NCI-H446 treated with DMSO at 0.1 percent for 48 hours (cell line): Measurements from ENCODE around the gene FMNL1.
"Not testable (repeated sequence)": the region's sequence is repeated elsewhere in the genome, so short reads cannot be mapped to it uniquely, and the experiment has no call there.

Experiments used
- DNase-seq: peaks from one replicate; lab custom pipeline; 2025; lab: John Stamatoyannopoulos, UW

Gene FMNL1

GRCh38 chr17:45221081-45222013 is at the start of gene FMNL1:
FMNL1 (plus strand) TSS chr17:45221885; CDS start chr17:45222125, 240 bp downstream.
- DNase-seq: no peak

- no peak for DNase-seq
These were observed 49.5 kb upstream of the FMNL1 start for GRCh38 chr17:45172232-45172540.

- no peak for DNase-seq
These were observed 49.0 kb upstream of the FMNL1 start for GRCh38 chr17:45172541-45173286.

- DNase-seq: no peak
These were observed 45.9 kb upstream of the FMNL1 start for GRCh38 chr17:45175759-45176115.

GRCh38 chr17:45177563-45177962 is 44.1 kb upstream of the FMNL1 start:
- no peak for DNase-seq

- no peak for DNase-seq
These were observed 37.5 kb upstream of the FMNL1 start for GRCh38 chr17:45184144-45184543.

- DNase-seq: no peak
These were observed 34.8 kb upstream of the FMNL1 start for GRCh38 chr17:45186801-45187354.

GRCh38 chr17:45189009-45189408 is 32.7 kb upstream of the FMNL1 start:
- no peak for DNase-seq

GRCh38 chr17:45190503-45191255 is 31.0 kb upstream of the FMNL1 start:
- no peak for DNase-seq

GRCh38 chr17:45195424-45195823 is 26.3 kb upstream of the FMNL1 start:
- DNase-seq: no peak

- DNase-seq: no peak
These were observed 24.6 kb upstream of the FMNL1 start for GRCh38 chr17:45197108-45197507.

- DNase-seq: peak; percentile 38
These were observed 23.9 kb upstream of the FMNL1 start for GRCh38 chr17:45197555-45198334.

- no peak for DNase-seq
These were observed 21.0 kb upstream of the FMNL1 start for GRCh38 chr17:45200701-45201100.

GRCh38 chr17:45201457-45201856 is 20.2 kb upstream of the FMNL1 start:
- no peak for DNase-seq

GRCh38 chr17:45201880-45202279 is 19.8 kb upstream of the FMNL1 start:
- not testable (repeated sequence) for DNase-seq

- DNase-seq: peak; percentile 52
These were observed 2.6 kb upstream of the FMNL1 start for GRCh38 chr17:45218895-45219661.

- DNase-seq: no peak
These were observed 1.6 kb upstream of the FMNL1 start for GRCh38 chr17:45220079-45220478.

- no peak for DNase-seq
These were observed 266 bp downstream of the FMNL1 start for GRCh38 chr17:45222014-45222288.

- DNase-seq: no peak
These were observed 757 bp downstream of the FMNL1 start for GRCh38 chr17:45222289-45222995.

- DNase-seq: no peak
These were observed 1.4 kb downstream of the FMNL1 start for GRCh38 chr17:45222996-45223538.
